Activated T-helper 2 cell treated with anti-CD3 and anti-CD28 coated beads, Interferon-gamma antibody, Interleukin-2, Interleukin-4, amounts not matched to agents 10 μg/mL and 5 μg/mL and 100 μg/mL, durations not matched to agents 14 hours and 24 hours and 36 hours (primary cell): ENCODE results near the gene PAIP2B. TPM values are rescaled to one million over a fixed set of nuclear protein-coding genes. Genes with fewer than 3 reads are reported as not detected.

ENCODE experiments used
- DNase-seq: peaks from one replicate; pipeline ENCODE4 v3.0.0; 2021; ENCODE audit warnings: low spot score
- H3K27ac Mint-ChIP-seq: one replicate; pipeline ENCODE4 v1.8.0; 2021; ENCODE audit warnings: mixed read lengths
- H3K27me3 Mint-ChIP-seq: one replicate; pipeline ENCODE4 v1.8.0; 2021; ENCODE audit warnings: low read depth, mixed read lengths
- H3K36me3 Mint-ChIP-seq: one replicate; pipeline ENCODE4 v1.8.0; 2021; ENCODE audit warnings: low read depth, mixed read lengths
- H3K4me1 Mint-ChIP-seq: one replicate; pipeline ENCODE4 v1.8.0; 2021; ENCODE audit warnings: low read depth, mixed read lengths
- H3K4me3 Mint-ChIP-seq: one replicate; pipeline ENCODE4 v1.8.0; 2021; ENCODE audit warnings: low read depth, mild to moderate bottlenecking, moderate library complexity, mixed read lengths
- H3K9me3 Mint-ChIP-seq: one replicate; pipeline ENCODE4 v1.8.0; 2021; ENCODE audit warnings: mixed read lengths
- intact Hi-C: fragments of 100-400 bp; cut with micrococcal nuclease; formaldehyde crosslinking; loops from one replicate; pipeline ENCODE4 v1.15.1; 2023
- total RNA-seq: library from RNA; stranded (reverse); gene quantifications from 2 replicates; pipeline ENCODE4 v1.2.3, GENCODE V29; 2022

PAIP2B gene
- total RNA-seq: 0.84 and 0.94 TPM in 2 replicates

GRCh38 chr2:71226965-71227560 lies at the start of gene PAIP2B:
Gene PAIP2B, minus strand, starts transcription at chr2:71227103. Its CDS starts 24,514 bp downstream, at chr2:71202589.
- Mint-ChIP-seq H3K9me3 (no peaks in the 10 kb centered on the region), H3K27ac (peak within 1 kb of the TSS; percentile 83), H3K27me3 (peaks cover 9% of the 10 kb centered on the region), H3K4me3 (peak within 1 kb of the TSS; percentile 95), H3K4me1 (peaks cover 15% of the 10 kb centered on the region), H3K36me3 (no peaks in the 10 kb centered on the region)
- DNase-seq: peak; percentile 97
- intact Hi-C loops: loop anchor here (1.0 to 10.0 kb wide), 6 partner anchors 49 to 232 kb away; partner anchors contain the start of genes DYSF, MCEE, MPHOSPH10 and NAGK

DNA sequence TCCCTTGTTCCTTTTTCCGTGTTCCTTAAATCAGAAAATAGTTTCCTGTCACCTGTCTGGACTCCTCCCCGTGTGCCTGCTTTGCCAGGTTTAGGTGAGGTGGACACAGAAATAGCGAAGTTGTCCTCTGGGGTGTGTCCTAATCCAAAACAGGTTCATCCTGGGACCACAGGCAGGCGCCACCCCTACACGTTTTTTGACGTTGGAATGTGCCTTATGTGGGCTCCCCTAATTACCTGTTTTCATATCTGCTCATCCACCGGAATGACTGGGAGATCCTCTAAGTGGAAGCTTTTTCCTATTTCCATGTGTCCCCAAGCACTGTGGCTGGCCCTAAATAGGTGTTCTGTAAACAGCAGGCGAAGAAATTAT lies 49.0 kb upstream of the PAIP2B start:
- Mint-ChIP-seq H3K27me3 (peaks cover 75% of the 10 kb centered on the region), H3K4me1 (peaks cover 9% of the 10 kb centered on the region), H3K36me3 (no peaks in the 10 kb centered on the region), H3K27ac (no peak overlapping the region), H3K9me3 (peaks cover 11% of the 10 kb centered on the region), H3K4me3 (peak overlapping the region; percentile 23)
- intact Hi-C loops: loop anchor here (1.0 to 10.0 kb wide), 3 partner anchors 49 to 141 kb away; partner anchors contain the start of genes MCEE, MPHOSPH10 and PAIP2B
- DNase-seq: no peak

DNA sequence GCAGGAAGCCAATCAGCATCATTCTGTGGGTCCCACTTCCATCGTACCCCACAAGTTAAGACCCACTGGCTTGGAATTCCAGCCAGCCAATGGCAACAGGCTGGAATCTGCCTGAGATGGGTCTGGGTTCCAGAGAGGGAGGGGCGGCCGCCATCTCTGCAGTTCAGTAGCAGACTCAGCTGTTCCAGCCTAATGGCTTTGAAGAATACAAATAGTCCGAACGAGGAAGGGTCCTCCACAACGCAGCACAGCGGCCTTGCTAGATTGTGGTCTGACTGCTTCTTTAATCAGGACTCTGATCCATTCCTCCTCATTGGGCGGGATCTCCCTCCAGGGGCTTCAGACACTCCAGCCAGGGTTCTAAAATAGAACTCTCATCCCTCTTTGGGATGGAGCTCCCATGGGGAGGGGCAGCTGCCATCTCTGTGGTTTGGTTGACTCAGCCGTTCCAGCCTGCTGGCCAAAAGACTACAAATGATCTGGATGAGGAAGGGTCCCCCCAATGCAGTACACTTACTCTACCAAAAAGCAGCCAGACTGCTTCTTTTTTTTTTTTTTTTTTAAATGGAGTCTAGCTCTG lies 42.7 kb upstream of the PAIP2B start:
- Mint-ChIP-seq H3K36me3 (no peaks in the 10 kb centered on the region), H3K9me3 (no peaks in the 10 kb centered on the region), H3K4me1 (no peaks in the 10 kb centered on the region), H3K4me3 (no peak overlapping the region), H3K27me3 (peaks cover 33% of the 10 kb centered on the region), H3K27ac (no peak overlapping the region)
- intact Hi-C loops: loop anchor here (10.0 kb wide), 1 partner anchor 135 kb away; the partner anchor contains the start of genes MCEE and MPHOSPH10
- DNase-seq: no peak

DNA sequence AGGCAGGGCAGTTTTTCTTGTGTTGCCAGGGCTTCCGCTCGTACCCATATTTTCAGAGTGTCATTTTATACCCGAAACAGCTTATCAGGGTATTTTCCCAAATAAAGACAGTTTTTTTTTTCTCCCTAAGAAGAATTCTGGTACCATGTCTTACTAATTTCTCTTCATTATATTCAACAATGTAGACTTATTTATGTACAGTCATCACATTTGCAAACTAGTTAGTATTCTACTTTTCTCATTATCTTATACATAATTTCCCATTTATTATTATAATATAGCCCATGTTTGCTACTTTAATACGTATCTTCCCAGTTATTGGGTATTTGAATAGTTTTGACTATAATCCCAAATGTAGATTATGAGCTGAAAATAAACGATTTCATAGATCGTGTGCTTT lies 36.5 kb upstream of the PAIP2B start:
- intact Hi-C loops: no loop called here
- no peak for DNase-seq
- H3K9me3 Mint-ChIP-seq: no peaks in the 10 kb centered on the region

DNA sequence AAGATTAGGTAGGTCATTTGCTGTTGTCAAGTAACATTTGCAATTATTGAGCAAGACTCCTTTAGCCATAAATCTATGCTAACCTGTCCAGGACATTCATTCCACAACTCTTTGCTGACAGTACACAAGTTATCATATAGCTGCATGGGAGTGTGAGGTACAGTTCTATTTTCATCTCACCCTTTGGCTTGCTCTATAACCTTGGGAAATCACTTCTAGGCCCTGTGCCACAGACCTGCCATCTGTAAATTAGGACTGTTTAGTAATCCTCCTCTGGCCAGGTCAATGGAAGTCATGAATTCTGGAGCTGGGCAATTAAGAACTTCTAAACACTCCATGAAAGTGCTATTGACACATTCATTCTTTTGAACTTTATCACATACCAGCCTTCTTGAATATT lies 34.6 kb upstream of the PAIP2B start:
- intact Hi-C loops: no loop called here
- no peak for DNase-seq
- H3K27ac Mint-ChIP-seq: no peak overlapping the region

More for the DNA sequence above, 36.5 kb upstream of the PAIP2B start:
- no peak overlapping the region for H3K27ac Mint-ChIP-seq
- H3K36me3 Mint-ChIP-seq: no peaks in the 10 kb centered on the region
- peaks cover 9% of the 10 kb centered on the region for H3K27me3 Mint-ChIP-seq
- H3K4me1 Mint-ChIP-seq: no peaks in the 10 kb centered on the region
- H3K4me3 Mint-ChIP-seq: no peak overlapping the region

GRCh38 chr2:71256421-71256820 lies 29.5 kb upstream of the PAIP2B start:
- H3K27me3 Mint-ChIP-seq: peaks cover 16% of the 10 kb centered on the region
- H3K4me1 Mint-ChIP-seq: no peaks in the 10 kb centered on the region
- H3K27ac Mint-ChIP-seq: no peak overlapping the region
- DNase-seq: no peak
- H3K4me3 Mint-ChIP-seq: no peak overlapping the region
- intact Hi-C loops: no loop called here
- no peaks in the 10 kb centered on the region for H3K9me3 Mint-ChIP-seq
- H3K36me3 Mint-ChIP-seq: no peaks in the 10 kb centered on the region

More for the DNA sequence above, 34.6 kb upstream of the PAIP2B start:
- Mint-ChIP-seq H3K4me1 (no peaks in the 10 kb centered on the region), H3K4me3 (no peak overlapping the region), H3K9me3 (no peaks in the 10 kb centered on the region), H3K36me3 (no peaks in the 10 kb centered on the region), H3K27me3 (peaks cover 16% of the 10 kb centered on the region)

DNA sequence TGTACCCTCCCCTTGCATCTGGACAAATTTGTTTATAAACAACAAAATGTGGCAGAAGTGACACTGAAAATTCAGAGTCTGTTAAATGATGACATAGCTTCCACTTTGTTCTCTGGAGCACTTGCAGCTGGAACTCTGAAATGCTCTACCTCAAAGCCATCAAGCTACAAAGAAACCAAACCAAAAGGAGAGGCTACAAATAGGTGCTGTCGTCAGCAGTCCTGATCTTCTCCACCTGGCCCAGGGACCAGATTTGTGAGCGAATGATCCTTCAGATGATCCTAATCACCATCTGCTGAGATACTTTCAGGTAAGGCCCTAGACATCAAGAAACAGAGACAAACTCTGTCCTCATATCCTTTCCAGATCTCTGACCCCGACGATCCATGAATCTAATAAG lies 27.9 kb upstream of the PAIP2B start:
- H3K4me3 Mint-ChIP-seq: no peak overlapping the region
- intact Hi-C loops: no loop called here
- no peaks in the 10 kb centered on the region for H3K4me1 Mint-ChIP-seq
- peaks cover 16% of the 10 kb centered on the region for H3K27me3 Mint-ChIP-seq
- H3K9me3 Mint-ChIP-seq: no peaks in the 10 kb centered on the region
- no peak for DNase-seq
- H3K36me3 Mint-ChIP-seq: no peaks in the 10 kb centered on the region
- H3K27ac Mint-ChIP-seq: no peak overlapping the region

DNA sequence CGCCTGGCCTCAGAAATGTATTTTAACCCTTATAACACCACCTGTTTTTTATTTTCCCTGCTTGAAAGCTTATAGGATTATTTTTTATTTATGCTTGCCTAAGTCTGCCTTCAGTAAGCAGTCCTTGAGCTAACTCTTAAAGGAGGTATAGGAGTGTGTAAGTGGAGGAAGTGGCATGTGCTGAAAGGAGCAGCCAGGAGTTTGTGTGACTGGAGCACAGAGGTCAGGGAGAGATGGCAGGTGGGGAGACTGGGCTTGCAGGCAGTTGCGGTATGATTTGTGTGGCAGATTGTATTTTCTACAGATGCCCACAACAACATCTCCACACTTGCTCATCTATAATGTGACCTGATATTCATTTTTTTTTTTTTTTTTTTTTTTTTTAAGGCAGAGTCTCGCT lies 27.2 kb upstream of the PAIP2B start:
- H3K27me3 Mint-ChIP-seq: peaks cover 16% of the 10 kb centered on the region
- no peak for DNase-seq
- no peak overlapping the region for H3K4me3 Mint-ChIP-seq
- H3K27ac Mint-ChIP-seq: no peak overlapping the region
- H3K36me3 Mint-ChIP-seq: no peaks in the 10 kb centered on the region
- H3K4me1 Mint-ChIP-seq: no peaks in the 10 kb centered on the region
- H3K9me3 Mint-ChIP-seq: no peaks in the 10 kb centered on the region
- intact Hi-C loops: no loop called here

GRCh38 chr2:71253476-71253875 lies 26.6 kb upstream of the PAIP2B start:
- H3K4me1 Mint-ChIP-seq: no peaks in the 10 kb centered on the region
- H3K27ac Mint-ChIP-seq: no peak overlapping the region
- DNase-seq: no peak
- no peaks in the 10 kb centered on the region for H3K36me3 Mint-ChIP-seq
- H3K27me3 Mint-ChIP-seq: peaks cover 19% of the 10 kb centered on the region
- intact Hi-C loops: no loop called here
- H3K4me3 Mint-ChIP-seq: no peak overlapping the region
- no peaks in the 10 kb centered on the region for H3K9me3 Mint-ChIP-seq

DNA sequence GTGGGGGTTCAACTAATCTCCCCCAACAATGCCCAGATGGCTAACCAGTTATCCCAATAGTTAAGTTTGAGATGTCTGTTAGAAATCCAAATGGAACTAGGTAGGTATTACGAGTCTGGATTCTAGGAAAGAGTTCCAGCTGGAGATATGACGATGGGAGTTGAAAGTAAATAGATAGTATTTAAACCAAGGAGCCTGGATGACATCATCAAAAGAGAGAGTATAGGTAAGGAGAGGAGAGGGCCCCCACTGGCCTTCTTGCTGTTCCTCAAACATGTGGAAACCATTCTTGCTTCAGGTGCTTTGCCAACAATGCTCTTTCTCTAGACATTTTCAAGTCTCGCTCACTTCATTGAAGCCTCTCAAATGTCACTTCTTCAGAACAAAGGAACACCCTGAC lies 26.0 kb upstream of the PAIP2B start:
- no peak overlapping the region for H3K4me3 Mint-ChIP-seq
- H3K4me1 Mint-ChIP-seq: no peaks in the 10 kb centered on the region
- no peaks in the 10 kb centered on the region for H3K36me3 Mint-ChIP-seq
- no peaks in the 10 kb centered on the region for H3K9me3 Mint-ChIP-seq
- no peak for DNase-seq
- H3K27me3 Mint-ChIP-seq: peaks cover 19% of the 10 kb centered on the region
- intact Hi-C loops: no loop called here
- no peak overlapping the region for H3K27ac Mint-ChIP-seq

- intact Hi-C loops: no loop called here
- no peak for DNase-seq
- Mint-ChIP-seq H3K4me1 (no peaks in the 10 kb centered on the region), H3K4me3 (no peak overlapping the region), H3K36me3 (no peaks in the 10 kb centered on the region), H3K27me3 (peaks cover 15% of the 10 kb centered on the region), H3K9me3 (no peaks in the 10 kb centered on the region), H3K27ac (no peak overlapping the region)
Observed at GRCh38 chr2:71250935-71251334, 24.0 kb upstream of the PAIP2B start.

DNA sequence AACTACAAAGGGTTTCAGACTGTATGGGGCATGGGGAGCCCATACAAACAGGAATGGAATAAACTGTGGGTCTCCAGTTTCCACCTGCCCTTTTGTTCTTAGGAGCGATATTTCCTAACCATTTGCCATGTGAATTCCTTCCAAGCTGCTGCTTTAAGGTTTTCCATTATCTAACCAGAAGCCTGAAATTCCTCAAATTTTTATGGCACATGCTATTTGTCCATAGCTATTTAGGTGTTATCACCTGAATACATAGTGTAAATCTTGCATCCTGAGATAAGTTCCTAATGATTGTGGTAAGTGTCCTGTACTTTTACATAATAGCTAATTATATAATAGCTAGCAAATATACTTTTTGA lies 17.4 kb upstream of the PAIP2B start:
- peaks cover 15% of the 10 kb centered on the region for H3K27me3 Mint-ChIP-seq
- no peak overlapping the region for H3K27ac Mint-ChIP-seq
- DNase-seq: no peak
- no peaks in the 10 kb centered on the region for H3K4me1 Mint-ChIP-seq
- no peaks in the 10 kb centered on the region for H3K9me3 Mint-ChIP-seq
- H3K36me3 Mint-ChIP-seq: no peaks in the 10 kb centered on the region
- H3K4me3 Mint-ChIP-seq: no peak overlapping the region
- intact Hi-C loops: no loop called here

DNA sequence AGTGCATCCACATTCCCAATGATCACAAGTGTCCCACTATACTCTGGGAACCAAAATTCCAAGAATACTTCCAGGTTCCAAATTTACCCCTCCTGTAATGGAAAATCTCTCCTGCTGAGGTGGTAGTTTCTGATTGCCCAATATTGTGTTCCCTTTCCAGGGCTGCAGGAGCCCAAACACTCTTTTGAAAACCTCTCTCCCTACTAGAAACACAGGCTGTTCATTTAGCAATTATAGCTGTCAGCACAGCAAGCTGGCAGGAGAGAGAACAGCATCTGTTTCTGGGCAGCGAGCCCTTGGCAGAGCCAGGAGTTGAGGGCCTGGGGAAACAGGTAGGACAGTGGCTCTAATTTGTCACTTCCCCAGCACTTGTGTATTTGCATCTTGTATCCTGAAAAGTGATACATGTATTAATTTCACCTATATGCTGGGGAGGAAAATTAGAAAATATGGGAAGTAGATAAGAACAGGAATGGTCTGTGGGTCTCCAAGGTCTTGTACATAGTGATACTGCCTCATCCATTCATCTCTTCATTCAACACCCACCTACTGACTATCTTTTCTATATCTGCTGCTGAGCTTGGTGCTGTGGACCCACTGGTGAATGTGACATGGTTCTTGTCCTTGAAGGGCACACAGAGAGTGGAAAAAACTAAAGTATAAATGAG lies 16.9 kb upstream of the PAIP2B start:
- H3K4me1 Mint-ChIP-seq: no peaks in the 10 kb centered on the region
- no peak for DNase-seq
- intact Hi-C loops: no loop called here
- no peak overlapping the region for H3K27ac Mint-ChIP-seq
- H3K9me3 Mint-ChIP-seq: no peaks in the 10 kb centered on the region
- H3K27me3 Mint-ChIP-seq: peaks cover 14% of the 10 kb centered on the region
- no peak overlapping the region for H3K4me3 Mint-ChIP-seq
- no peaks in the 10 kb centered on the region for H3K36me3 Mint-ChIP-seq
